SHP77 treated with DMSO at 0.1 percent for 48 hours (cell line): Measurements from ENCODE around the gene FBLIM1.
A peak's percentile ranks its signal among the peaks of the same experiment; 100 is the strongest.
"Not testable (repeated sequence)": the region's sequence is repeated elsewhere in the genome, so short reads cannot be mapped to it uniquely, and the experiment has no call there.

Source experiments
- DNase-seq: peaks from one replicate; lab custom pipeline; 2025; lab: John Stamatoyannopoulos, UW

Gene FBLIM1

GRCh38 chr1:15816674-15817073, 58.1 kb downstream of the FBLIM1 start:
- DNase-seq, result no peak

- no peak for DNase-seq
These were observed 61.9 kb downstream of the FBLIM1 start for GRCh38 chr1:15820478-15820877.

- DNase-seq, result no peak
These were observed 67.2 kb downstream of the FBLIM1 start for GRCh38 chr1:15825800-15826199.

- DNase-seq, result no peak
These were observed 68.4 kb downstream of the FBLIM1 start for GRCh38 chr1:15826810-15827507.

- not testable (repeated sequence) for DNase-seq
These were observed 69.0 kb downstream of the FBLIM1 start for GRCh38 chr1:15827567-15827966.

- not testable (repeated sequence) for DNase-seq
These were observed 70.3 kb downstream of the FBLIM1 start for GRCh38 chr1:15828931-15829330.

- no peak for DNase-seq
These were observed 71.7 kb downstream of the FBLIM1 start for GRCh38 chr1:15830258-15830657.

- DNase-seq, result peak; percentile 28
These were observed 74.6 kb downstream of the FBLIM1 start for GRCh38 chr1:15833069-15833679.

- no peak for DNase-seq
These were observed 75.3 kb downstream of the FBLIM1 start for GRCh38 chr1:15833842-15834405.

GRCh38 chr1:15834406-15835204, 76.0 kb downstream of the FBLIM1 start:
- DNase-seq, result peak; percentile 83

- no peak for DNase-seq
These were observed 76.7 kb downstream of the FBLIM1 start for GRCh38 chr1:15835205-15835740.

- peak; percentile 97 for DNase-seq
These were observed 77.3 kb downstream of the FBLIM1 start for GRCh38 chr1:15835741-15836510.
